ENCODE data around the gene CLASP2.
"Not testable (repeated sequence)": the region's sequence is repeated elsewhere in the genome, so short reads cannot be mapped to it uniquely, and the experiment has no call there.

The CLASP2 gene

DNA sequence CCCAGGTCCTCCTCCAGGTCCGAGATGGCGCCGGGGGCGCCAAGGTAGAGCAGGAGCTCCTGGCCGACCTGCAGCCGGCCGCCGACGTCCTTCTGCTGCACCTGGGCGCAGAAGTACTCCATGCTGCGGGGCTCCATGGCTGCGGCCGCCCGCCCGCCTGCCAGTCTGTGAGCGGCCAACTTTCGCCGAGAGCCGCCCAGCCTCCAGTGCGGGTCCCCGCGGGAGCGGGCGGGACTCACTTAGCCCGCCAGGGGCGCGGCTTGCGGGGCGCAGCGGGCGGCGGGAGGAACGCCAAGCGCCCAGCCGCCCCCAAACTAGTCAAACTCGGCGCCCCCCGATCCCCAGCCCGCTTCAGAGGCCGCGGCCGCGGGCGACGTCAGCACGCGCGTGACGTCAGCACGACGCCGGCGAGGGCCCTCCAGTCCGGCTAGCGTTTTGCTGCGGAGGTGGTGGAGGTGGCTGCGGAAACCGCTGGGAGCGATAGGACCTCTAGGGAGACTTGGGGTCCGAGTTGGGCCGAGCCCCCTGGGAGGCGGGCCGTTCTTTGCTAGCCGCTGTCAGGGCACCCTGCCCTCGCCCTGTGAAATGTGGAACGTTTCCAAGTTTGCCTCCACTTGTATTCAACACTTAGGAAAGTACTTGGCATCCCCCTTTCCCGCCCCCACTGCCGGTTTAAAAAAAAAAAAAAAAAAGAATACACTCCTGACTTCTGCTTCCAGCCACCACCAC lies at the start of gene CLASP2:
CLASP2 (minus strand) TSS at position 389 of the 729 bp plus-strand sequence; CDS start at position 137, 252 bp downstream.
- peak; percentile 62 to 84 (median 73) for DNase-seq (ENCODE audit: low read depth in 3 of 3)

DNA sequence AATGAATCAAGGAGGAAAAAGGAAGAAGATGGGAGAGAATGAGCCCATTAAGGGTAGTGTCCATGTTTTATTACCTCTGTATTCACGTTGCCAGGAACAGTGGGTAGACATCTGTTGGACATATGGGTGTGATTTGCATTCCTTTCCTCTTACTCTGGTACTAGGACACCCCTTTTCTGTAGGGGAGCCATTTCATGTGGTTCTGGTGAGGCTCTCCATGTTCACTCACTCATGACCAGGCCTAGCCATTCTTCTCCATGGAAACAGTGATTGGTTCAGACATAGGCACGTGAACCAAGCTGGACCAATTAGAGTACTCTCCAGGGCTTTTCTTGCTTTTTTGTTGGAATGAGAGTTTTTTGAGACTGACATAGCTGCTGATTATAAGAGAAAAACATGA lies 40.8 kb upstream of the CLASP2 start:
- DNase-seq (ENCODE audit: low read depth in 3 of 3) = no peak

DNA sequence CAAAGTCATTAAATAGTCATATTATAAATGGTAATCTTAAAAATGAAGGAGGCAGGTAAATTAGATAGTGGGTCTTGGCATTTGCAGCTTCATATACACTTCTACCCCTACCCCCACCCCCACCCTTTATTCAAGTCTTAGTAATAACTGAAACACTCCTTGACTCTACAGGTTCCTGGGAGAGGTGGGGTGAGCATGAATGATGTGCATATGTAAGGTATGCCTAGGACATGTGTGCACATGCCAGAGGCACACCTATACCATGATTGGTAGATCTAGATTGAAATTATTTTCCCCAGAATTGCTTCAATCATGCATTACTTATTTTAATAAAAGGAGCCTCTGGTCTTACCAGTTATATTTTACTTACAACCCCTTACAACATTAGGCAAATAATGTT lies 40.2 kb upstream of the CLASP2 start:
- DNase-seq (ENCODE audit: low read depth in 3 of 3) = no peak

DNA sequence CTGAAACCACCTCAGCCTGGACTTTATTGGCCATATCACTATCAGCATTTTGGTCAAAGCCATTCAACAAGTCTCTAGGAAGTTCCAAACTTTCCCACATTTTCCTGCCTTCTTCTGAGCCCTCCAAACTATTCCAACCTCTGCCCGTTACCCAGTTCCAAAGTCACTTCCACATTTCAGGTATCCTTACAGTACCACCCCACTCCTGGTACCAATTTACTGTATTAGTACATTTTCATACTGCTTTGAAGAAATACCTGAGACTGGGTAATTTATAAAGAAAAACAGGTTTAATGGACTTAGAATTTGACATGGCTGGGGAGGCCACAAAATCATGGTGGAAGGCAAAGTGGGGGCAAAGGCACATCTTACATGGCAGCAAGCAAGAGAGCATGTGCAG lies 36.3 kb upstream of the CLASP2 start:
- not testable (repeated sequence) for DNase-seq (ENCODE audit: low read depth in 3 of 3)

DNA sequence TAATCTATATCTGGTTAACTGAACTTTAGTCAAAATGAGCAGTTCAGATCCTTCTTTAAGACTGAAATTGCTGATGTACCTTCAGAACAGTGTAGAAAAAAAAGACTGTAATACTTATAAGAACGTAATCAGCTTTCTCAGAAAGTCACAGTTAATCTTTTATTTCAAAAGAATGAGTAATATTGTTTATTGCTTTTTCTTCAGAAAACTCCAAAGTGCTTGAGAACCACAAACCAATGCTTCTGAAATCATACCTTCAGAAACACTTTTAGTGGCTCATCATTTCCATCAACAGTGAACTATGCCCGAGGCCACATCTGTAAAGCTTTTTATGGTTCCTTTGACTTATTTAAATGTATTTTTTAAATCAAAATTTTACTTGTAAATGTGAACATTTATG lies 33.3 kb upstream of the CLASP2 start:
- no peak for DNase-seq (ENCODE audit: low read depth in 3 of 3)

DNA sequence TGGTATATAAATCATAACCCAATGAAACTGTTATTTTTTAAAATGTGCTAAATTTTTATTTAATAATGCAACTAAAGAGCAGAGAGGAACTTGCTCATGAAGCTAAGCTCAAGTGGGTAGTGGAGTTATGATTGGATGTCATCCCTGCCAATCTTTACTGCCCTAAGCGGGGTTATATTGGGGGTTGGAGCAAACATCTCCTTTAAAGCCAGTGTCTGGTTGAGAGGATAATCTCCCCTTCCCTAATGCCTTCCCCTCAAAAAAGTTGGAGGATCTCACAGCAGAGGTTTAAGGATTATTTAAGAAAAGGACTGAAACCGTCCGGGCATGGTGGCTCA lies 32.1 kb upstream of the CLASP2 start:
- DNase-seq (ENCODE audit: low read depth in 3 of 3) = no peak

DNA sequence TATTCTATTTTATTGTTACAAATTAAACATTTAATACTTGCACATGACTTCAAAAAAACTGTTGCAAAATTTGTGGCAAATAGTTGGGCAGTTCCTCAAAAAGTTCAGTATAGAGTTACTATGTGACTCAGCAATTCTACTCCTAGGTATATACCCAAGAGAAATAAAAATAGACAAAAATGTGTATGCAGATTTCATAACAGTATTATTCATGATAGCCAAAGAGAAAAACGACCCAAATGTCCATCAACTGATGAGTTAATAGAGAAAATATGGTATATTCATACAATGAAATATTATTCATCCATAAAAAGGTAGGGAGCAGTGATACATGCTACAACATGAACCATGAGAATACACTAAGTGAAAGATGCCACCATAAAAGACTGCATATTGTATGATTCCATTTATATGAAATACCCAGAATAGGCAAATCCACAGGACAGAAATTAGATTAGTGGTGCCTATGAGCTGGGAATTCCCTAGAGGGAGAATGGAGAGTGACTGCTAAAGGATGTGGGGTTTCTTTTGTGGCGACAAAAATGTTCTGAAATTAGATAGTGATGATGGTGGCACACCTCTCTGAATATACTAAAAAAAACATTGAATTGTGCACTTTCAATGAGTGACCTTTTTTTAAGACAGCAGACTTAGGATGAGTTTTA lies 31.6 kb upstream of the CLASP2 start:
- no peak for DNase-seq (ENCODE audit: low read depth in 3 of 3)

DNA sequence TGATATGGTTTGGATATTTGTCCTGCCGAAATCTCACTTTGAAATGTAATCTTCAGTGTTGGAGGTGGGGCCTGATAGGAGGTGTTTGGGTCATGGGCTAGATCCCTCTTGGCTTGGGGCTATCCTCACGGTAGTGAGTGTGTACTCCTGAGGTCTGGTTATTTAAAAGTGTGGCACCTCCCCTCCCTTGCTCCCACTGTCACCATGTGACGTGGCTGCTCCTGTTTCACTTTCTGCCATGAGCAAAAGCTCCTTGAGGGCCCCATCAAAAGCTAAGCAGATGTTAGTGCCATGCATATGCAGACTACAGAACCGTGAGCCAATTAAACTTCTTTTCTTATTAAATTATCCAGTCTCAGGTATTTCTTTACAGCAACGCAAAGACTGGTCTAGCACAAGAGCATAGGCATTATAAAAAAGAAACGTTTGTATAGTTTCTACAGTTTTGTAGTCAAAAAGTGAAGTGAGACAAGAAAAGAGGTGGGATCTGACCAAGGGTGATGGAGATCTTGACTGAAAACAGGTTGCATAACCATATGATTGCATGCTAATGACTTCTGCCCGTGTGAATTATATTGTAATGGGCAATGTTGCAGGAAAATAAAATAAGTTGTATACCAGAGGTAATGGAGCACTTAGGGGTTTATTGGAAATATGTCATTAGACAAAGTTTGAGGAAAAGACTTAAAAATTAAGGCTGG lies 28.5 kb upstream of the CLASP2 start:
- DNase-seq (ENCODE audit: low read depth in 3 of 3) = no peak

DNA sequence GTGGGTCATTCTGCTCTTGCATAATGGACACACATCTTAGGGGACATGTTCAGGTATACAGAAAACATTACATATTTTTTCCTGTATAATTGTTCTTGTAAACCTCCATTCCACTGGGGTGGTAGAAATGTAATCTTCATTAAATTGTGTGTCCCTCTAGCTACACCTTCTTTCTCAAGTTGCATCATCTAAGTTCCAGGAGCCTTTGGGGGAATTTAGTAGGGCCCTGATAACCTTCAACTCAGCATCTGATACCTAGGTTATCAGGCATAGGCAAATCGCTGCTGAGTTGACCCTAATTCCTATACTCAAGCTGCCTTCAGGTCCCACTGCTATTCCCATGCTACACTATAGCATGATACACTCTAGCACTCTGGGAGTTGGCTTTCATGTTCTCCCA lies 19.1 kb upstream of the CLASP2 start:
- no peak for DNase-seq (ENCODE audit: low read depth in 3 of 3)

DNA sequence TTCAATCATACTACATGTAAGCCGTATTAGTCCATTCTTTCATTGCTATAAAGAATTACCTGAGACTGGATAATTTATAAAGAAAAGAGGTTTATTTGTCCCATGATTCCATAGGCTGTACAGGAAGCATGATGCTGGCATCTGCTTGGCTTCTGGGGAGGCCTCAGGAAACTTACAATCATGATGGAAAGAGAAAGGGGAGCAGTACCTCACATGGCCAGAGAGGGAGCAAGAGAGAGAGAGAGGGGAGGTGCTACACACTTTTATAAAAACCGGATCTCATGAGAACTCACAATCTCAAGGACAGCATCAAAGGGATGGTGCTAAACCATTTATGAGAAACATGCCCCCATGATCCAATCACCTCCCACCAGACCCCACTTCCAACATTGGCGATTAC lies 14.3 kb upstream of the CLASP2 start:
- DNase-seq (ENCODE audit: low read depth in 3 of 3) = no peak

DNA sequence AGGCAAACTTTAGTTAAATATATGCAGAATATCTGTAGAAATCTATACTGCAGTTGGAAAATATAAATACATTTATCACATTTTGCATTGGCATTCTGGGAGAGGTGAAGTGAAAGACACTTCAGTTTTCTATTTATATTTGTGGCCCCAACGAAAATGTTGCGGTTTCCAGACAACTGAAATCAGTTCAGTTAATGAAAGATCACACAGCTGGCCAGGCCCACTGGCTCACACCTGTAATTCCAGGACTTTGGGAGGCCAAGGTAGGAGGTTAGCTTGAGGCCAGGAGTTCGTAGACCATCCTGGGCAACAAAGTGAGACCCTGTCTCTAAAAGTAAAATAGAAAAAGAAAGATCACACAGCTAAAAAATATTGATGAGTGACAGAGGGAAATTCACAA lies 11.9 kb upstream of the CLASP2 start:
- no peak for DNase-seq (ENCODE audit: low read depth in 3 of 3)

DNA sequence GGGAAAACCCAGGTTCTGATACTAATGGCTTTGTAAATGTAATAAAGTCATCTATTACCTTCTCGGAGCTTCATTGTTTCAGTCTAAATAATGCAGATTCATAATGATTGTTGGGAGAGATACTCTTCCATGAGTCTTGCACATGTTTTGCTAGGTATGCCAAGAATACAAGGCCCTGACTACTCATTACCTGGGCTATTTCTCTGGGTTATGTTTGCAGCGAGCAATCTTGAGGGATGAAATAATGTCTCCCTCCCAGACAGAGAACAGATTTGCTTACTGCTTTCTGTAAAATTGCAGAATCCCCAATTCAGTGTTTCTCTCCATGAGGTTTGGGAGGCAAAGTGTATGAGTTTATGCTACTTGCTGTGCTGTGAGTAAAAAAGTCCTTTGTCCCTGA lies 6.2 kb upstream of the CLASP2 start:
- no peak for DNase-seq (ENCODE audit: low read depth in 3 of 3)

DNA sequence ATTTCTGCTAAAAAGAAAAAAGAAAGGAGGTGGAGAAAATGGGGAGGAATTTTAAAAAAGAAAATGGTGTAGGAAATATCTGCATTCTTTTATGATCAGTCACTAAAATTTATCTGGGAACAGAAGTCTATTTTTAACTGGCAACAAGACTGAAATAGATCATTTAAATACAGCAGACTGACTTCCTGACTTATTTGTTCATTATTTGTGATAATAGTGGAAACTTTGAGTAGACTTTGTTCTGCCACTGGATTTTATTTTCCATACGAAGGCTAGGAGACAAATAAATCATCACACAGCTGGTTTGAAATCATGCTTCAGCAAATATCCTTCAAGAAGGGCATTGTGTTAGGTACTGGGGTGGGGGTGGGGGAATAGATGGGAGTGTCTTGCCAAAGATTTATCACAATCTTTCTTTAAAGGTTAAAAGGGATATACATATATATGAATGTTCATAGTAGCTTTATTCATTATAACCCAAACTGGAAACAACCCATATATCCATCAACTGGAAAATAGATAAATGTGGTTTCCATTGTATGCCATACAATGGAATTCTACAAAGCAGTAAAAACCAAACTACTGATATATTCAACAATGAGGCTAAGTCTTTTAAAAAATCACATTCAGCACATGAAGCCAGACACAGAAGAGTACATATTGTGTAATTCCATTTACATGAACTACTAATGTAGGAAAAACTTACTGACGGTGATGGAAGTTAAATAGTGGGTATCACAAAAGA lies 4.7 kb upstream of the CLASP2 start:
- no peak for DNase-seq (ENCODE audit: low read depth in 3 of 3)

DNA sequence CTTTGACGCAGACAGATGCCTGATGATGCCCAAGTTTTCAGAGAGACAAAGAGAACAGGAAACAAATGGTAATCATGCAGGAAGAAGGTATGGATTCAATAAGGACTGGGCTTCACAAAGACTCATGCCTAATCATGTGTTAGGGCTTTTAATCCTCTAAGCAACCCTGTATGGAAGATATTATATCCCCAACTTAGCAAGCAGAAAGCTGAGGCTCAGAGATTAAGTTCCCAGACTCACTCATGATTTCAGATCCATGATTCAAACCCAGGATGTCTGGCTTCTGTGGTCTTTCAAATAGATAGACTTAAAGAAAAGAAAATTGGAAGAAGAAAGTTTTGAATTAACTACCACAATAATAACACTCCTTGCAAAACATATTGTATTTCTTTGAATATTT lies 4.1 kb upstream of the CLASP2 start:
- DNase-seq (ENCODE audit: low read depth in 3 of 3) = no peak

DNA sequence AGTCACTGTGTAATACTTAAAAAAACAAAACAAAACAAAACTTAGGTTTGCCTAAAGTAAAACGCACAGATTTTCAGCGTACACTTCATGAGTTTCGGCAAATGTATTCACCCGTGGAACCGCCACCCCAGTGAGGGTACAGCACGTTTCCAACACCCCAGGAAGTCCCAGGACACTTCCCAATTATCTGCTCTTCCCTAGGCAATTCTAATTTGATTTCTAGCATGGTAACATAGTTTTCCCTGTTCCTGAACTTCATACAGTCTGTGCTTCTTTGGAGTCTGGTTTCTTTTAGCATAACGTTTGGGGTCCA lies 497 bp upstream of the CLASP2 start:
- peak in 1 of 3 experiments; percentile 2 for DNase-seq (ENCODE audit: low read depth in 3 of 3)

DNA sequence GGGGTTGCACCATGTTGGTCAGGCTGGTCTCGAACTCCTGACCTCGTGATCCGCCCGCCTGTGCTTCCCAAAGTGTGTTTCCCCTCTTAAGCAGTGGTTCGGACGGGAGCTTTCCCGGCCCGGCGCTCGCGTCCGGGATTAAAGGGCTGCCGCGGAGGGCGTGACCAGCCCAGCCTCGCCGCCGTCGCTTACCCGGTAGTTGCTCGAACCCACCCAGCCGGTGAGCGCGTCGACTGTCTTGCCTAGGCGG lies 513 bp downstream of the CLASP2 start:
- peak in 2 of 3 experiments; percentile 15 to 59 for DNase-seq (ENCODE audit: low read depth in 3 of 3)

DNA sequence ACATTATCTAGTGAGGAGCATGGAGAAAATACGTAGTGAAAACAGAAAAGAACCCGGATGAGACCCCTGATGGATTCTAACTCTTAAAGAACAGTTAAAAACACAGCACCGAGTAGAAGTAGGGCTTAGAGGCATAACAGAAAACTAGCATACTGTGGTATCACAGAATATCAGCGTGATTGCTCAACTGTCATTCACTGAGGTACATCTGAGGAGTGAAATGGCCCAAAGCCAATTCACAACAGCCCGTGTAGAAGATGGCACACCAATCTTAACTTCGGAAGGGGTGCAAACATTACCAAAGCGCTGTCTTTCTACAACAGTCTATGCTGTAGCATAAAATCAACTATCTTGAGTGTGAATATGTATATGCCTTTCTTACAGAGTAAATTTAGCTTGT lies 1.8 kb downstream of the CLASP2 start:
- no peak for DNase-seq (ENCODE audit: low read depth in 3 of 3)

DNA sequence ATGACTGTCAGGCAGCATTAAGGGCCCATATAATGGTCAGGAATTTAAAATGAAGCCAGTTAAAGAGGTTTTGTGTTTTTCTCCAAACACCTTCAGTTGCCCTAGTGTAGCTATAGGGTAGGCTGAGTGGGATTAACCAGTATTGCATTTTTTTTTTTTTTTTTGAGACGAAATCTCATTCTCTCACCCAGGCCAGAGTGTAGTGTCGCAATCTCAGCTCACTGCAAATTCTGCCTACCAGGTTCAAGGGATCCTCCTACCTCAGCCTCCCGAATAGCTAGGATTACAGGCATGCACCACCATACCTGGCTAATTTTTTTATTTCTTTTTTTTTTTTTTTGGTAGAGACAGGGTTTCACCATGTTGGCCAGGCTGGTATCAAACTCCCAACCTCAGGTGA lies 7.0 kb downstream of the CLASP2 start:
- DNase-seq (ENCODE audit: low read depth in 3 of 3) = no peak

DNA sequence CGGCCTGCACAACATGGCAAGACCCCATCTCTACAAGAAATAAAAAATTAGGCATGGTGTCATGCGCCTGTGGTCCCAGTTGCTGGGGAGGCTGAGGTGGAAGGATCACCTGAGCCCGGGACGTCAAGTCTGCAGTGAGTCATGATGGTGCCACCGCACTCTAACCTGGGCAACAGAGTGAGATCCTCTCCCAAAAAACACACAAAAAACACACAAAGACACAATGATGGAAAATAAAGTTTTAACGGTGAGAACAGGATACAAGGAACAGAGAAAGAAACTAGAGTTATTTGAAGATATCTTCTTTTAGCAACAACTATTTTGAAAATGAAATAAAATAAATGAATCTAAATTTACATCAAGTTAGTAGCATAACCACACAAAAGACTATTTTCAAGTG lies 12.0 kb downstream of the CLASP2 start:
- DNase-seq (ENCODE audit: low read depth in 3 of 3) = no peak

DNA sequence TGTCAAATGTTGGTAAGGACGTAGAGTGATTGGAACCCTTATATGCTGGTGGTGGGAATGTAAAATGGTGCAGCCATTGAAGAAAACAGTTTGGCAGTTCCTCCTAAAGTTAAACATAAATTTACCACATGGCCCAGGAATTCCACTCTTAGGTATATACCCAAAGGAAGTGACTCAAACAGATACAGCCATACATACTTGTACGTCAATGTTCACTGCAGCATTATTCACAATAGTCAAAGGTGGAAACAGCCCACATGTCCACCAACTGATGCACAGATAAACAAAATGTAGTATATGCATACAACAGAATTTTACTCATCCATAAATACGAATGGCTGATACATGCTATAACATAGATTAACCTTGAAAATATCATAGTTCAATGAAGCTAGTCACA lies 13.2 kb downstream of the CLASP2 start:
- no peak for DNase-seq (ENCODE audit: low read depth in 3 of 3)

DNA sequence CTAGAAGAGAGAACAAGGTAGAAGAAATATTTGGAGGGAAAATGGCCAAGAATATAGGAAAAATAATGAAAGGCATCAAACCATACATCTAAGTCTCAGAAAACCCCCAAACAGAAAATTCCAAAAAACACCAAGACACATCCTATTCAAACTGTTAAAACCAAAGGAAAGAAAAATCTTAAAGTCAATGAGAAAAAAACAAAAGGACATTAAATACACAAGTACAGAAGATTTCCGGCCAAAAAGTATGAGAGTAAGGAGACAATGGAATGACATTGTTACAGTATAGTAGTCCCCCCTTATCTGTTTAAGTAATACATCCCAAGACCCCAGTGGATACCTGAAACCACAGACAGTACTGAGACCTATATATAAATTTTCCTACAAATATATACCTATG lies 18.8 kb downstream of the CLASP2 start:
- no peak for DNase-seq (ENCODE audit: low read depth in 3 of 3)

DNA sequence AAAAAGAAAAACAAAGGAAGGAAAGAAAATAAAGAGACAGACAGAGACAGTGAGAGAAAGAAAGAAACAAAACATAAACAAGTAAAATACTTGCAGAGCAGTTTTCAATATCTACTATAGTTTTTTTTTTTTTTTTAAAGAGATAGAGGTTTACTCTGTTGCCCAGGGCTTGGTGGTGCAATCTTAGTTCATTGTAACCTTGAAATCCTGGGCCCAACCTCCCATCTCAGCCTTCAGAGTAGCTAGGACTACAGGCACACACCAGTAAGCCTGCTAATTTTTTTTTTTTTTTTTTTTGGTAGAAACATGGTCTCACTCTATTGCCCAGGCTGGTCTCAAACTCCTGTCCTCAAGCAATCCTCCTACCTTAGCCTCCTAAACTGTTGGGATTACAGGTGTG lies 23.1 kb downstream of the CLASP2 start:
- DNase-seq (ENCODE audit: low read depth in 3 of 3) = no peak

DNA sequence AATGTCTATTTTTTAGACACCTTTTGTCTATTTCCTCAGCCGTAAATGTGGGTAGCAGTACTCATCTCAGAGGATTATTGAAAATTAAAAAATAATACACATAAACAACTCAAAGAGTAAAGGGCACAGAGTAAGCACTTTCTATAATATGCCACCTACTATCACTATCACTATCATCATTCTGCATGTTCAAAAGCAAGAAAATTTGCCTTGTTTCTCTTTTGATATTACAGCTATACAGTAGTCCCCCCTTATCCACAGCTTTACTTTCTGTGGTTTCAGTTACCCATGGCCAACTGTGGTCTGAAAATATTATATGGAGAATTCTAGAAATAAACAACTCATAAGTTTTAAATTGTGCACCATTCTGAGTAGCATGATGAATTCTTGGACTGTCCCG lies 27.7 kb downstream of the CLASP2 start:
- DNase-seq (ENCODE audit: low read depth in 3 of 3) = no peak
